KMS-11 (cell line): ENCODE results near the gene USP24.

Source experiments
- H2AFZ ChIP-seq: fragments of 200-600 bp; sonication (generic); 2 replicates; pipeline ENCODE4 v1.6.1; 2016; ENCODE audit warnings: antibody characterized with exemption, mixed run types, low read depth
- H3K27ac ChIP-seq: fragments of 200-600 bp; sonication (generic); 2 replicates; pipeline ENCODE4 v1.6.1; 2016; ENCODE audit warnings: mild to moderate bottlenecking, mixed run types
- H3K27me3 ChIP-seq: fragments of 200-600 bp; sonication (generic); 2 replicates; pipeline ENCODE4 v1.6.1; 2017; ENCODE audit warnings: mild to moderate bottlenecking, low read depth, mixed run types, moderate library complexity; ENCODE audit not compliant: insufficient read depth
- H3K36me3 ChIP-seq: fragments of 200-600 bp; sonication (generic); 2 replicates; pipeline ENCODE4 v1.6.1; 2017; ENCODE audit warnings: mild to moderate bottlenecking, mixed run types; ENCODE audit not compliant: insufficient read depth
- H3K4me1 ChIP-seq: fragments of 200-600 bp; sonication (generic); 2 replicates; pipeline ENCODE4 v1.6.1; 2016; ENCODE audit warnings: mild to moderate bottlenecking, low read depth, mixed run types; ENCODE audit not compliant: poor library complexity, severe bottlenecking
- H3K4me2 ChIP-seq: fragments of 200-600 bp; sonication (generic); 2 replicates; pipeline ENCODE4 v1.7.0; 2016; ENCODE audit warnings: mild to moderate bottlenecking, mixed run types
- H3K4me3 ChIP-seq: fragments of 200-600 bp; sonication (generic); IDR thresholded peaks from 2 replicates; pipeline ENCODE4 v1.6.1; 2017; ENCODE audit warnings: low read depth, low read length, mixed read lengths; ENCODE audit not compliant: insufficient read depth
- H3K79me2 ChIP-seq: fragments of 200-600 bp; sonication (generic); 2 replicates; pipeline ENCODE4 v1.6.1; 2016; ENCODE audit warnings: low read depth, mixed run types; ENCODE audit not compliant: insufficient read depth
- H3K9ac ChIP-seq: fragments of 200-600 bp; sonication (generic); 2 replicates; pipeline ENCODE4 v1.6.1; 2016; ENCODE audit warnings: mild to moderate bottlenecking, mixed run types
- H4K20me1 ChIP-seq: fragments of 200-600 bp; sonication (generic); 2 replicates; pipeline ENCODE4 v1.6.1; 2016; ENCODE audit warnings: mild to moderate bottlenecking, mixed run types; ENCODE audit not compliant: insufficient read depth
- TF ChIP-seq, protein P1 (sequence below): fragments of 200-600 bp; sonication (generic); conservative IDR thresholded peaks from 2 replicates; pipeline ENCODE4 v1.6.1; 2017; ENCODE audit warnings: low read depth, mild to moderate bottlenecking, antibody characterized with exemption, low read length, moderate library complexity, mixed read lengths

USP24 gene

DNA sequence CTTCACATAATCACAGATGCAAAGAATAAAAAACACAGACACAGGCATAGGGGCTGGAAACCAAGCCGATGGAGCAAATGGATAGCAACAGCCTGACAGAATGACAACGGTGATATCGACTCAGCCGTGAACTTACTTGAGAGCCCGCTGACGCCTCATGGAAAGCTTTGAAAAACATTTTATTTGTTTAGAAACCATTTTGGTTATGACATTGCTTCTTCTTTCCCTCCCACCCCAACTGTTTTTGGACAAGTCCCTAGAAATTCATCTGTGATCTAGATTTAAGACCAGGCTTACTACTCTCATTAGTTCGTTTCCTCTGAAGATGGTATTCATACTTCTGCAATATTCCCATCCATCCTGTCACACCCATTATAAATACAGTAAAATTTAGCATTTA is 130.9 kb downstream of the USP24 start:
- TF ChIP-seq, protein P1, sequence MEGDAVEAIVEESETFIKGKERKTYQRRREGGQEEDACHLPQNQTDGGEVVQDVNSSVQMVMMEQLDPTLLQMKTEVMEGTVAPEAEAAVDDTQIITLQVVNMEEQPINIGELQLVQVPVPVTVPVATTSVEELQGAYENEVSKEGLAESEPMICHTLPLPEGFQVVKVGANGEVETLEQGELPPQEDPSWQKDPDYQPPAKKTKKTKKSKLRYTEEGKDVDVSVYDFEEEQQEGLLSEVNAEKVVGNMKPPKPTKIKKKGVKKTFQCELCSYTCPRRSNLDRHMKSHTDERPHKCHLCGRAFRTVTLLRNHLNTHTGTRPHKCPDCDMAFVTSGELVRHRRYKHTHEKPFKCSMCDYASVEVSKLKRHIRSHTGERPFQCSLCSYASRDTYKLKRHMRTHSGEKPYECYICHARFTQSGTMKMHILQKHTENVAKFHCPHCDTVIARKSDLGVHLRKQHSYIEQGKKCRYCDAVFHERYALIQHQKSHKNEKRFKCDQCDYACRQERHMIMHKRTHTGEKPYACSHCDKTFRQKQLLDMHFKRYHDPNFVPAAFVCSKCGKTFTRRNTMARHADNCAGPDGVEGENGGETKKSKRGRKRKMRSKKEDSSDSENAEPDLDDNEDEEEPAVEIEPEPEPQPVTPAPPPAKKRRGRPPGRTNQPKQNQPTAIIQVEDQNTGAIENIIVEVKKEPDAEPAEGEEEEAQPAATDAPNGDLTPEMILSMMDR: no peak
- Histone ChIP-seq H3K4me2 (no peak overlapping the region), H3K4me3 (no peak overlapping the region), H3K27me3 (no peaks in the 10 kb centered on the region), H3K36me3 (no peaks in the 10 kb centered on the region), H3K4me1 (no peaks in the 10 kb centered on the region), H3K9ac (no peak overlapping the region), H3K79me2 (no peaks in the 10 kb centered on the region), H3K27ac (no peak overlapping the region), H2AFZ (no peak overlapping the region), H4K20me1 (no peaks in the 10 kb centered on the region)

- Histone ChIP-seq H3K4me1 (no peaks in the 10 kb centered on the region), H2AFZ (no peak overlapping the region), H3K9ac (no peak overlapping the region), H3K79me2 (no peaks in the 10 kb centered on the region), H4K20me1 (no peaks in the 10 kb centered on the region), H3K36me3 (no peaks in the 10 kb centered on the region), H3K4me2 (no peak overlapping the region), H3K27ac (no peak overlapping the region), H3K27me3 (no peaks in the 10 kb centered on the region), H3K4me3 (no peak overlapping the region)
- TF ChIP-seq, protein P1: no peak
These were observed 133.3 kb downstream of the USP24 start for GRCh38 chr1:55081905-55082296.

- no peak overlapping the region for H3K4me3 ChIP-seq
- no peaks in the 10 kb centered on the region for H3K79me2 ChIP-seq
- TF ChIP-seq, protein P1: no peak
- H3K27ac ChIP-seq: no peak overlapping the region
- no peaks in the 10 kb centered on the region for H3K4me1 ChIP-seq
- H3K27me3 ChIP-seq: no peaks in the 10 kb centered on the region
- H3K36me3 ChIP-seq: no peaks in the 10 kb centered on the region
- no peaks in the 10 kb centered on the region for H4K20me1 ChIP-seq
- H2AFZ ChIP-seq: no peak overlapping the region
- no peak overlapping the region for H3K4me2 ChIP-seq
- H3K9ac ChIP-seq: no peak overlapping the region
These were observed 133.8 kb downstream of the USP24 start for GRCh38 chr1:55081188-55081904.

GRCh38 chr1:55079651-55080050 is 135.5 kb downstream of the USP24 start:
- Histone ChIP-seq H3K36me3 (no peaks in the 10 kb centered on the region), H3K4me2 (no peak overlapping the region), H3K4me3 (no peak overlapping the region), H3K27me3 (no peaks in the 10 kb centered on the region), H3K4me1 (no peaks in the 10 kb centered on the region), H2AFZ (no peak overlapping the region), H3K9ac (no peak overlapping the region), H3K79me2 (no peaks in the 10 kb centered on the region), H4K20me1 (no peaks in the 10 kb centered on the region), H3K27ac (no peak overlapping the region)
- TF ChIP-seq, protein P1: no peak
